Immature natural killer cell (primary cell): Measurements from ENCODE around the gene APEX2. TPM values are rescaled to one million over a fixed set of nuclear protein-coding genes. Genes with fewer than 3 reads are reported as not detected.
"Not testable (repeated sequence)": the region's sequence is repeated elsewhere in the genome, so short reads cannot be mapped to it uniquely, and the experiment has no call there.

Experiments used
- DNase-seq, 3 donors: peaks; one replicate each; pipeline ENCODE4 v3.0.0; 2022; ENCODE audit warnings: mixed read lengths in 1 of 3
- H3K27ac Mint-ChIP-seq, 6 donors: one replicate each; pipeline ENCODE4 v1.8.0; 2020; ENCODE audit warnings: mixed read lengths in 6 of 6, mild to moderate bottlenecking in 5 of 6, inconsistent platforms in 4 of 6, moderate library complexity in 3 of 6
- H3K27me3 Mint-ChIP-seq, 3 donors: one replicate each; pipeline ENCODE4 v1.8.0; 2020 to 2021; ENCODE audit warnings: low read depth in 3 of 3, mild to moderate bottlenecking in 3 of 3, mixed read lengths in 3 of 3, moderate library complexity in 3 of 3, inconsistent platforms in 1 of 3
- H3K36me3 Mint-ChIP-seq, 3 donors: one replicate each; pipeline ENCODE4 v1.8.0; 2020; ENCODE audit warnings: mixed read lengths in 3 of 3, inconsistent platforms in 2 of 3, mild to moderate bottlenecking in 2 of 3
- H3K4me1 Mint-ChIP-seq, 2 donors: one replicate each; pipeline ENCODE4 v1.8.0; 2020; ENCODE audit warnings: inconsistent platforms in 2 of 2, mild to moderate bottlenecking in 2 of 2, mixed read lengths in 2 of 2, moderate library complexity in 1 of 2
- H3K4me3 Mint-ChIP-seq, 5 donors: one replicate each; pipeline ENCODE4 v1.8.0; 2020; ENCODE audit warnings: mild to moderate bottlenecking in 5 of 5, mixed read lengths in 5 of 5, inconsistent platforms in 3 of 5, moderate library complexity in 3 of 5
- H3K9me3 Mint-ChIP-seq, 6 donors: one replicate each; pipeline ENCODE4 v1.8.0; 2020; ENCODE audit warnings: mild to moderate bottlenecking in 6 of 6, mixed read lengths in 6 of 6, inconsistent platforms in 4 of 6, moderate library complexity in 3 of 6
- polyA plus RNA-seq, 3 donors: library from polyadenylated mRNA; unstranded; fragments of 300-500 nt; fragmentation: Illumina TruSeq; gene quantifications; one replicate each; pipeline ENCODE4 v1.2.3, GENCODE V29; 2021

APEX2 gene, protein sequence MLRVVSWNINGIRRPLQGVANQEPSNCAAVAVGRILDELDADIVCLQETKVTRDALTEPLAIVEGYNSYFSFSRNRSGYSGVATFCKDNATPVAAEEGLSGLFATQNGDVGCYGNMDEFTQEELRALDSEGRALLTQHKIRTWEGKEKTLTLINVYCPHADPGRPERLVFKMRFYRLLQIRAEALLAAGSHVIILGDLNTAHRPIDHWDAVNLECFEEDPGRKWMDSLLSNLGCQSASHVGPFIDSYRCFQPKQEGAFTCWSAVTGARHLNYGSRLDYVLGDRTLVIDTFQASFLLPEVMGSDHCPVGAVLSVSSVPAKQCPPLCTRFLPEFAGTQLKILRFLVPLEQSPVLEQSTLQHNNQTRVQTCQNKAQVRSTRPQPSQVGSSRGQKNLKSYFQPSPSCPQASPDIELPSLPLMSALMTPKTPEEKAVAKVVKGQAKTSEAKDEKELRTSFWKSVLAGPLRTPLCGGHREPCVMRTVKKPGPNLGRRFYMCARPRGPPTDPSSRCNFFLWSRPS
- polyA plus RNA-seq, result 10 to 100 TPM; 16.6 to 32.2 (median 27.4) TPM

GRCh38 chrX:54999717-55000598 lies at the start of gene APEX2:
Gene APEX2 (plus strand): TSS chrX:55000363. CDS start chrX:55000423, 60 bp downstream.
- DNase-seq, result peak; percentile 84 to 87 (median 86)
- Mint-ChIP-seq H3K27ac (peak within 1 kb of the TSS; percentile 95 to 99 (median 98)), H3K4me3 (peak within 1 kb of the TSS; percentile 94 to 97 (median 95)), H3K27me3 (peaks cover 0 to 4% (median 4%) of the 10 kb centered on the region in 3 donors), H3K9me3 (no peaks in the 10 kb centered on the region), H3K4me1 (peaks cover 31 to 45% of the 10 kb centered on the region in 2 donors), H3K36me3 (peaks cover 0 to 10% (median under 1%) of the 10 kb centered on the region in 3 donors)

- Mint-ChIP-seq H3K9me3 (no peaks in the 10 kb centered on the region), H3K36me3 (no peaks in the 10 kb centered on the region), H3K4me1 (no peaks in the 10 kb centered on the region), H3K4me3 (no peak overlapping the region), H3K27ac (no peak overlapping the region), H3K27me3 (peaks cover 0 to 6% (median 4%) of the 10 kb centered on the region in 3 donors)
- no peak for DNase-seq
Measured at GRCh38 chrX:54950730-54951375, 49.3 kb upstream of the APEX2 start.

DNA sequence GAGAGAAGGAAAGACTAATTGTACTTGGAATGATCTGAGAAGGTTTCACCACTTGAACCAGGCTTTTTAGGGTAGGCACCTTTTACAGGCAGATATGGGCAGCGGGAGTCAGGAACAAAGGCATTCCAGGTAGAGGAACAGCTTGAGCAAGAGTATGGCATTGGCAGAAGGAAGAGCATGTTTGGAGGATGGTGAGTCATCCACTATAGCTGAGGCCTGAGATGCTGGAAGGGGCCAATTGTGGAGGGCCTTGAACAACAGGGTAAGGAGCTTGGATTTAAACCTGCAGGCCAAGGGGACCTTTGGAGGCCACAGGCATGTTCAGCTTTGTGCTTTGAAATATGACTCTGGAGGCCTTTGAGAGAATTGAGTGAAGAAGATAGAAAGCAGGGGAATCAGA lies 38.4 kb upstream of the APEX2 start:
- Mint-ChIP-seq H3K4me1 (no peaks in the 10 kb centered on the region), H3K27me3 (peaks cover 0 to 2% (median 0%) of the 10 kb centered on the region in 3 donors), H3K27ac (no peak overlapping the region), H3K9me3 (no peaks in the 10 kb centered on the region), H3K4me3 (no peak overlapping the region), H3K36me3 (no peaks in the 10 kb centered on the region)
- DNase-seq, result no peak

DNA sequence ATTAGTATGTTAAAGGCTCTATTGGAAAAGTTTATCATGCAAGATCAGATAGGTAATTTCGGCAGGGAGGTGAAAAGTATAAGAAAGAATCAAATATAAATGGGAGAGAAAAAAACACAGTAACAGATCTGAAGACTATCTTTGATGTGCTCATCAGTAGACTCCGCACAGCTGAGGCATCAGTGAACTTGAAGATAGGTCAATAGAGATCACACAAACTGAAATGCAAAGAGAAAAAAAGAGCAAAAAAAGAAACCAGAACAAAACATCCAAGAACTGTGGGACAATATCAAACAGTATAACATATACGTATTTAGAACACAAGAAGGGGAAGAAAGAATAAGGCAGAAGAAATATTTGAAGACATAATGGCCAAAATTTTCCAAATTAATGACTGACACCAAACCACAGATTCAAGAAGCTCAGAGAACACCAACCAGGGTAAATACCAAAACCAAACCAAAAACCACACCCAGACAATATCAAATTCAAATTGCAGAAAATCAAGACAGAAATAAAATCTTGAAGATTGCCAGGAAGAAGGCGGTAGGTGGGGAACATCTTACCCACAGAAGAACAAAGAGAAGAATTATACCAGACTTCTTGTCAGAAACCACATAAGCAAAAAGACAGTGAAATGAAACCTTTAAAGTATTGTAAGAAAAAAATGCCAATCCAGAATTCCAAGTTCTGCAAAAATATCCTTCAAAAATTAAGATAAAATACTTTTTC lies 35.2 kb upstream of the APEX2 start:
- Mint-ChIP-seq H3K4me3 (peak overlapping the region in 1 of 5 donors; percentile 7), H3K27ac (peak overlapping the region in 1 of 6 donors; percentile 2), H3K4me1 (no peaks in the 10 kb centered on the region), H3K9me3 (no peaks in the 10 kb centered on the region), H3K36me3 (no peaks in the 10 kb centered on the region), H3K27me3 (peaks cover 0 to 2% (median 0%) of the 10 kb centered on the region in 3 donors)
- no peak for DNase-seq

DNA sequence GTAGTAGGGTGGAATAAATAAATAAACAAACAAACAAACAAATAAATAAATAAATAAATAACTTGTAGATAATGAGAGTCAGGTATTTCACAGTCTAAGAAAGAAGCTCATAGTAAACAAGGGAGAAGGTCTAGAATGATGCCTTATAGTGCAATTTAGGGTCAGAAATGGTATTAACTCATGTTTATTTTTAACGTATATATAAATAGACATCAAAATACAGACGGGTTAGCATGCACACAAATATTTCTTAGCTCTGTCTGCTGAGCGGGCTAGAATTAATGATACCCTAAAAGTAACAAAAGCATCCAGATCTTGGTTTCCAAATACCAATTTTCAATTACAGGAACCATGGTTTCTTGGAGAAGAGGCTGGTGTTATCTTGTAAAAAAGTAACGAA lies 22.8 kb upstream of the APEX2 start:
- Mint-ChIP-seq H3K27me3 (peaks cover 1 to 19% (median 2%) of the 10 kb centered on the region in 3 donors), H3K27ac (no peak overlapping the region), H3K9me3 (peaks cover 0 to 2% (median 0%) of the 10 kb centered on the region in 6 donors), H3K36me3 (no peaks in the 10 kb centered on the region), H3K4me3 (no peak overlapping the region), H3K4me1 (no peaks in the 10 kb centered on the region)
- no peak for DNase-seq

GRCh38 chrX:54978448-54978847 lies 21.7 kb upstream of the APEX2 start:
- Mint-ChIP-seq H3K27me3 (peaks cover 1 to 19% (median 2%) of the 10 kb centered on the region in 3 donors), H3K4me3 (no peak overlapping the region), H3K9me3 (peaks cover 0 to 3% (median 0%) of the 10 kb centered on the region in 6 donors), H3K27ac (no peak overlapping the region), H3K36me3 (no peaks in the 10 kb centered on the region), H3K4me1 (no peaks in the 10 kb centered on the region)
- no peak for DNase-seq

DNA sequence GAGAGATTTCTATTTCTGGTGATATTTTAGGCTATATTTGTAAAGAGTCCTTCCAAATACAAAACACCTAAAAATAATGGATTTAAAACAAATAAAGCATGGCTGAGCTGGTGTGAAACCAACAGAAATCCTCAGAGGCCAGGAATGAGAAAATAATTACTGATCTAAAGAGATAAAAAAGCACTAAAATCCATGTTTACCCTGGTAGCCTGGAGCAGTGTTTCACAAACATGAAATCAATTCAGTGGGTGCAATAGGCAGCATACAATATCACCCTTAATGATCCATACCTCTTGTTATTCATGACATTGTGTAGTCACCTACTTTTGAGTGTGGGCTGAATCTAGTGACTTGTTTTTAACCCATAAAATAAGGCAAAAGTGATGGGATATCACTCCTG lies 20.7 kb upstream of the APEX2 start:
- Mint-ChIP-seq H3K27ac (no peak overlapping the region), H3K27me3 (peaks cover 1 to 25% (median 2%) of the 10 kb centered on the region in 3 donors), H3K4me3 (no peak overlapping the region), H3K36me3 (no peaks in the 10 kb centered on the region), H3K4me1 (no peaks in the 10 kb centered on the region), H3K9me3 (peaks cover 0 to 3% (median 0%) of the 10 kb centered on the region in 6 donors)
- no peak for DNase-seq

GRCh38 chrX:54980334-54980733 lies 19.8 kb upstream of the APEX2 start:
- H3K36me3 Mint-ChIP-seq, result no peaks in the 10 kb centered on the region
- H3K9me3 Mint-ChIP-seq, result peaks cover 0 to 3% (median 0%) of the 10 kb centered on the region in 6 donors
- H3K4me3 Mint-ChIP-seq, result no peak overlapping the region
- no peaks in the 10 kb centered on the region for H3K4me1 Mint-ChIP-seq
- DNase-seq, result no peak
- H3K27ac Mint-ChIP-seq, result no peak overlapping the region
- H3K27me3 Mint-ChIP-seq, result peaks cover 1 to 23% (median 2%) of the 10 kb centered on the region in 3 donors

- not testable (repeated sequence) for H3K36me3 Mint-ChIP-seq
- peaks cover 0 to 16% (median 2%) of the 10 kb centered on the region in 3 donors for H3K27me3 Mint-ChIP-seq
Measured at GRCh38 chrX:54983306-54983705, 16.9 kb upstream of the APEX2 start.

GRCh38 chrX:54991706-54992105 lies 8.5 kb upstream of the APEX2 start:
- Mint-ChIP-seq H3K9me3 (no peaks in the 10 kb centered on the region), H3K4me3 (no peak overlapping the region), H3K27me3 (peaks cover 1 to 5% (median 2%) of the 10 kb centered on the region in 3 donors), H3K4me1 (no peaks in the 10 kb centered on the region), H3K27ac (no peak overlapping the region), H3K36me3 (no peaks in the 10 kb centered on the region)
- DNase-seq, result no peak

More at GRCh38 chrX:54983306-54983705, 16.9 kb upstream of the APEX2 start:
- H3K27ac Mint-ChIP-seq, H3K4me3 Mint-ChIP-seq, DNase-seq, H3K4me1 Mint-ChIP-seq, H3K9me3 Mint-ChIP-seq: not testable (repeated sequence)

DNA sequence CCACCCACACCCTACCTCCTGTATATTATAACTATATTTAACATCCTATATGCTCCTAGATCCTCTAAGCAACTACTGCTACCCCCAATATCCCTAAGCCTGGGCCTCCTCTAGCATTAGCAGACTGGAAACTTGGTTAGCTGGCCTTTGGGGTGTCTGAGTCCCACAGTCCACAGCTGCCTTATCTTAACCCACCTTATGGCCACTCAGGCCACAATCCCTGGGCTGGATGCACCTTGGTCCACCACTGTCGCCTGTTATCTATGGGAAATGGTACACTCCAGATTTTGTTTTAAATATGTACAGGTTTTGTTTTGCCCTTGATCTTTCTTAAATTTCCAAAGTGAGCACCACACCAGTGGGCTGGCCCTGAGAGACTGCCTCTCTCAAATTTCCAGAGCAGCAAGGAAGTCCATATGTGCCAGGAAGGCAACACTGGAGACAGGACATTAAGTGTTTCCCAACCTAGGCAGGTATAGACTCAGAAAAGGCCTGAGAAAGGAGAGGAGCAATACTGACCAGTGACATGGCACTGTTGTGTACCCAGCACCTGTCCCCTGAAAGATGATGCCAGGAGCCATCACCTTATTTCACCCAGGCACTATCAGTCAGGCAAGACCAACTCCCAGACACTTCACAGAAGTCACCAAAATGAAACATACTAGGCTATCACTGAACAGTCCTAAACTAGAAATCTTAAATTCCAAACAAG lies 7.1 kb upstream of the APEX2 start:
- no peaks in the 10 kb centered on the region for H3K4me1 Mint-ChIP-seq
- peaks cover 1 to 8% (median 2%) of the 10 kb centered on the region in 3 donors for H3K27me3 Mint-ChIP-seq
- no peaks in the 10 kb centered on the region for H3K9me3 Mint-ChIP-seq
- H3K36me3 Mint-ChIP-seq, result no peaks in the 10 kb centered on the region
- no peak overlapping the region for H3K4me3 Mint-ChIP-seq
- no peak overlapping the region for H3K27ac Mint-ChIP-seq
- DNase-seq, result no peak

- H3K9me3 Mint-ChIP-seq, result no peaks in the 10 kb centered on the region
- no peak within 1 kb of the TSS for H3K27ac Mint-ChIP-seq
- DNase-seq, result no peak
- no peak within 1 kb of the TSS for H3K4me3 Mint-ChIP-seq
- peaks cover 1 to 8% (median 2%) of the 10 kb centered on the region in 3 donors for H3K27me3 Mint-ChIP-seq
- no peaks in the 10 kb centered on the region for H3K36me3 Mint-ChIP-seq
- H3K4me1 Mint-ChIP-seq, result peaks cover under 1 to 2% of the 10 kb centered on the region in 2 donors
Measured at GRCh38 chrX:54994099-54994498, 6.1 kb upstream of the APEX2 start, which contains the start of gene PFKFB1. Gene PFKFB1 (minus strand): TSS chrX:54994188. CDS start chrX:54994007, 181 bp downstream.
